ENCODE data around the gene XPR1.
"Not testable (repeated sequence)": the region's sequence is repeated elsewhere in the genome, so short reads cannot be mapped to it uniquely, and the experiment has no call there.

Gene XPR1

GRCh38 chr1:180695282-180695681, 63.5 kb downstream of the XPR1 start:
- in situ Hi-C loops (cut with MboI; ENCODE audit: low sequenced_read_pairs, unreplicated experiment) = no loop called here
- no peak for TF ChIP-seq CTCF (IDR thresholded peaks at IDR 0.05; ENCODE audit: borderline replicate concordance, control extremely low read depth, extremely low read depth, insufficient read depth, missing control alignments)
- no peak for DNase-seq (ENCODE audit: low spot score)

- no peak for TF ChIP-seq CTCF (IDR thresholded peaks at IDR 0.05; ENCODE audit: borderline replicate concordance, control extremely low read depth, extremely low read depth, insufficient read depth, missing control alignments)
- in situ Hi-C loops (cut with MboI; ENCODE audit: low sequenced_read_pairs, unreplicated experiment) = no loop called here
Observed at GRCh38 chr1:180696361-180696760, 64.5 kb downstream of the XPR1 start.

GRCh38 chr1:180698580-180698979, 66.8 kb downstream of the XPR1 start:
- no peak for TF ChIP-seq CTCF (IDR thresholded peaks at IDR 0.05; ENCODE audit: borderline replicate concordance, control extremely low read depth, extremely low read depth, insufficient read depth, missing control alignments)
- in situ Hi-C loops (cut with MboI; ENCODE audit: low sequenced_read_pairs, unreplicated experiment) = no loop called here
- no peak for DNase-seq (ENCODE audit: low spot score)

More at GRCh38 chr1:180696361-180696760, 64.5 kb downstream of the XPR1 start:
- no peak for DNase-seq (ENCODE audit: low spot score)

GRCh38 chr1:180702376-180702775, 70.6 kb downstream of the XPR1 start:
- in situ Hi-C loops (cut with MboI; ENCODE audit: low sequenced_read_pairs, unreplicated experiment) = not testable (repeated sequence)

GRCh38 chr1:180710746-180711145, 78.9 kb downstream of the XPR1 start:
- in situ Hi-C loops (cut with MboI; ENCODE audit: low sequenced_read_pairs, unreplicated experiment); DNase-seq (ENCODE audit: low spot score): not testable (repeated sequence)

More at GRCh38 chr1:180702376-180702775, 70.6 kb downstream of the XPR1 start:
- DNase-seq (ENCODE audit: low spot score) = not testable (repeated sequence)

GRCh38 chr1:180711260-180711659, 79.4 kb downstream of the XPR1 start:
- DNase-seq (ENCODE audit: low spot score); in situ Hi-C loops (cut with MboI; ENCODE audit: low sequenced_read_pairs, unreplicated experiment): not testable (repeated sequence)

- TF ChIP-seq CTCF (IDR thresholded peaks at IDR 0.05; ENCODE audit: borderline replicate concordance, control extremely low read depth, extremely low read depth, insufficient read depth, missing control alignments) = no peak
- in situ Hi-C loops (cut with MboI; ENCODE audit: low sequenced_read_pairs, unreplicated experiment) = no loop called here
- DNase-seq (ENCODE audit: low spot score) = no peak
Observed at GRCh38 chr1:180720753-180721152, 88.9 kb downstream of the XPR1 start.

GRCh38 chr1:180722586-180722985, 90.8 kb downstream of the XPR1 start:
- no peak for DNase-seq (ENCODE audit: low spot score)
- in situ Hi-C loops (cut with MboI; ENCODE audit: low sequenced_read_pairs, unreplicated experiment) = no loop called here
- TF ChIP-seq CTCF (IDR thresholded peaks at IDR 0.05; ENCODE audit: borderline replicate concordance, control extremely low read depth, extremely low read depth, insufficient read depth, missing control alignments) = no peak
